CD4-positive, alpha-beta T cell (primary cell): ENCODE data around the gene UBE4B. TPM values are rescaled to one million over a fixed set of nuclear protein-coding genes. Genes with fewer than 3 reads are reported as not detected.

ENCODE experiments used
- ATAC-seq: fragments of 200-7000 bp; cut with Tn5 transposase; one replicate; pipeline ENCODE4 v1.10.0; 2022; ENCODE audit warnings: mild to moderate bottlenecking; ENCODE audit not compliant: poor library complexity
- CTCF ChIA-PET: fragments of 350-600 bp; sonication (Branson Sonifier 250); formaldehyde crosslinking; loops from one replicate; lab custom pipeline; 2021; ENCODE audit warnings: antibody characterized with exemption, inconsistent platforms; lab: Charles Lee
- POLR2A ChIA-PET: fragments of 350-600 bp; sonication (Branson Sonifier 250); formaldehyde crosslinking; loops from one replicate; lab custom pipeline; 2021; ENCODE audit warnings: antibody characterized with exemption, inconsistent platforms; lab: Charles Lee
- DNase-seq, 14 experiments: peaks; one replicate each; pipeline ENCODE4 v3.0.0-alpha.2; 2013 to 2020; ENCODE audit warnings: mixed read lengths in 2 of 14
- H3K27ac ChIP-seq, 2 donors: one replicate each; pipeline versions ENCODE4 v1.5.1 to v1.7.0; 2013; ENCODE audit warnings: low read length in 2 of 2, low read depth in 1 of 2, mild to moderate bottlenecking in 1 of 2
- H3K27me3 ChIP-seq, 2 experiments: 1 replicate in 1 of 2; 2 replicates in 1 of 2; pipeline versions ENCODE4 v1.6.1 to v1.7.0; 2013; ENCODE audit warnings: low read length in 2 of 2, control low read depth in 1 of 2, mild to moderate bottlenecking in 1 of 2, moderate library complexity in 1 of 2; ENCODE audit not compliant: insufficient read depth in 2 of 2, control insufficient read depth in 1 of 2
- H3K36me3 ChIP-seq: one replicate; pipeline ENCODE4 v1.6.1; 2013; ENCODE audit warnings: low read length, control low read depth; ENCODE audit not compliant: insufficient read depth
- H3K4me1 ChIP-seq: one replicate; pipeline ENCODE4 v1.6.1; 2013; ENCODE audit warnings: low read length, control low read depth; ENCODE audit not compliant: insufficient read depth
- H3K4me3 ChIP-seq: one replicate; pipeline ENCODE4 v1.5.1; 2013; ENCODE audit warnings: mild to moderate bottlenecking, low read length, moderate library complexity
- H3K9me3 ChIP-seq, 2 experiments: 1 replicate in 1 of 2; 2 replicates in 1 of 2; pipeline versions ENCODE4 v1.6.1 to v1.7.0; 2013; ENCODE audit warnings: low read length in 2 of 2, mild to moderate bottlenecking in 2 of 2, control low read depth in 1 of 2, moderate library complexity in 1 of 2; ENCODE audit not compliant: control insufficient read depth in 1 of 2, insufficient read depth in 1 of 2
- H3K27ac Mint-ChIP-seq: one replicate; pipeline ENCODE4 v1.8.0; 2020; ENCODE audit warnings: mixed read lengths
- H3K27me3 Mint-ChIP-seq: one replicate; pipeline ENCODE4 v1.8.0; 2021; ENCODE audit warnings: mixed read lengths
- H3K36me3 Mint-ChIP-seq: one replicate; pipeline ENCODE4 v1.8.0; 2021; ENCODE audit warnings: low read depth, mixed read lengths
- H3K4me1 Mint-ChIP-seq: one replicate; pipeline ENCODE4 v1.8.0; 2021; ENCODE audit warnings: low read depth, mixed read lengths
- H3K4me3 Mint-ChIP-seq: one replicate; pipeline ENCODE4 v1.8.0; 2020; ENCODE audit warnings: mild to moderate bottlenecking, mixed read lengths
- H3K9me3 Mint-ChIP-seq: one replicate; pipeline ENCODE4 v1.8.0; 2020; ENCODE audit warnings: mixed read lengths
- CTCF ChIP-seq: fragments of 200-600 bp; IDR thresholded peaks from one replicate; pipeline ENCODE4 v1.8.0; 2022; ENCODE audit warnings: antibody characterized with exemption, mild to moderate bottlenecking
- intact Hi-C, 2 experiments: fragments of 100-400 bp; cut with DNase I in 1 of 2; cut with micrococcal nuclease in 1 of 2; formaldehyde crosslinking; loops; one replicate each; pipeline versions ENCODE4 v1.15.1 to v1.9.0; 2023 to 2025; cut with DNase I, micrococcal nuclease
- total RNA-seq, 174 experiments: library from RNA in 2 of 174; stranded (reverse) in 2 of 174; gene quantifications; one replicate each; pipeline ENCODE4 v1.2.3 and lab custom pipeline; 2021 to 2026

The UBE4B gene
- total RNA-seq, 2 experiments from 2014 or later: 27.9 to 28.7 TPM

- Mint-ChIP-seq H3K4me1 (peaks cover 16% of the 10 kb centered on the region), H3K36me3 (peaks cover 61% of the 10 kb centered on the region), H3K27ac (no peak overlapping the region), H3K4me3 (no peak overlapping the region), H3K27me3 (no peaks in the 10 kb centered on the region), H3K9me3 (peaks cover 2% of the 10 kb centered on the region)
- TF ChIP-seq CTCF: no peak
- Histone ChIP-seq H3K4me3 (no peak overlapping the region), H3K9me3 (no peaks in the 10 kb centered on the region), H3K27me3 (no peaks in the 10 kb centered on the region), H3K36me3 (peaks cover 22% of the 10 kb centered on the region), H3K27ac (no peak overlapping the region), H3K4me1 (no peaks in the 10 kb centered on the region)
- DNase-seq (no peak), ATAC-seq (no peak)
- CTCF ChIA-PET: no interaction called here
- POLR2A ChIA-PET: interaction anchor here (0.7 kb wide), 1 partner anchor 62 kb away, joined by 3 read pairs; no protein-coding TSS in a partner anchor
- intact Hi-C loops: no loop called here
Observed at GRCh38 chr1:10080523-10080922, 47.8 kb downstream of the UBE4B start.

- intact Hi-C loops: no loop called here
- H3K4me1 ChIP-seq: no peaks in the 10 kb centered on the region
- CTCF ChIA-PET: no interaction called here
- no peak overlapping the region for H3K27ac ChIP-seq
- no peaks in the 10 kb centered on the region for H3K27me3 ChIP-seq
- H3K27ac Mint-ChIP-seq: no peak overlapping the region
- ATAC-seq: no peak
- POLR2A ChIA-PET: no interaction called here
- no peaks in the 10 kb centered on the region for H3K9me3 ChIP-seq
- peaks cover 22% of the 10 kb centered on the region for H3K36me3 ChIP-seq
- peaks cover 23% of the 10 kb centered on the region for H3K4me1 Mint-ChIP-seq
- H3K36me3 Mint-ChIP-seq: peaks cover 62% of the 10 kb centered on the region
- peaks cover 2% of the 10 kb centered on the region for H3K9me3 Mint-ChIP-seq
- no peaks in the 10 kb centered on the region for H3K27me3 Mint-ChIP-seq
- DNase-seq: no peak
- H3K4me3 ChIP-seq: no peak overlapping the region
- TF ChIP-seq CTCF: no peak
- H3K4me3 Mint-ChIP-seq: no peak overlapping the region
Observed at GRCh38 chr1:10082785-10083479, 50.2 kb downstream of the UBE4B start.

GRCh38 chr1:10084045-10084444, 51.3 kb downstream of the UBE4B start:
- ChIA-PET CTCF (no interaction called here), POLR2A (no interaction called here)
- no peaks in the 10 kb centered on the region for H3K27me3 Mint-ChIP-seq
- H3K36me3 Mint-ChIP-seq: peaks cover 57% of the 10 kb centered on the region
- intact Hi-C loops: no loop called here
- H3K9me3 Mint-ChIP-seq: peaks cover 2% of the 10 kb centered on the region
- no peaks in the 10 kb centered on the region for H3K27me3 ChIP-seq
- no peaks in the 10 kb centered on the region for H3K4me1 ChIP-seq
- no peak for DNase-seq
- H3K4me1 Mint-ChIP-seq: peaks cover 26% of the 10 kb centered on the region
- H3K4me3 ChIP-seq: no peak overlapping the region
- no peak for TF ChIP-seq CTCF
- H3K36me3 ChIP-seq: peaks cover 17% of the 10 kb centered on the region
- H3K27ac Mint-ChIP-seq: no peak overlapping the region
- H3K27ac ChIP-seq: no peak overlapping the region
- ATAC-seq: no peak
- no peaks in the 10 kb centered on the region for H3K9me3 ChIP-seq
- H3K4me3 Mint-ChIP-seq: no peak overlapping the region
